PC-9 (cell line): ENCODE measurements around the gene CCDC137.

Experiments
- EZH2 ChIP-seq: fragments of 200-600 bp; sonication (generic); IDR thresholded peaks from 2 replicates; pipeline ENCODE4 v1.8.0; 2017; ENCODE audit warnings: antibody characterized with exemption, low read depth
- TF ChIP-seq, protein P1 (sequence below): fragments of 200-600 bp; sonication (generic); conservative IDR thresholded peaks from 2 replicates; pipeline ENCODE4 v1.6.1; 2017; ENCODE audit warnings: mixed run types, antibody characterized with exemption, mild to moderate bottlenecking, moderate library complexity

DNA sequence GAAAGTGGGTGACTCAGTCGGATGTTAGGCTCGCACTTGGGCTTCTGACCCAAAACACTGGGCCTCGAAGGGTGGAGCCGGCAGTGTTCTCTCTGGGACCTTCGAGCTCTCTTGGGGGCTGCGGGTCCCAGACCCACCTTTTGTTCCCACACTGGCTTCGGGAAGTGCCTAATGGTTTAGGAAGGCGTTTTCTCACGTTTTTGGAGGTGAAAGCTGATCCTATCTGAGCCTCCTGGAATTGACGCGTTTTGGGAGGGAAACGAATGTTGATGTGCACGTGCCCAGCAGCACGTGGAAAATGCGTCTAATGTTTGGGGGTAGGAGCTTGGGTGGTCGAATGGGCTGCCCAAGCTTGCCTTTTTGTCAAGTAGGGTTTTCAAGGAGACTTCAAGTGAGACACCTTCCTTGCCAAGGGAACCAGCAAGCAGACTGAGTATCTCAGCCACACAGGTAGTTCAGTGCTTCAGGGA, 17.9 kb downstream of the CCDC137 start:
- TF ChIP-seq EZH2: no peak
- TF ChIP-seq, protein P1, sequence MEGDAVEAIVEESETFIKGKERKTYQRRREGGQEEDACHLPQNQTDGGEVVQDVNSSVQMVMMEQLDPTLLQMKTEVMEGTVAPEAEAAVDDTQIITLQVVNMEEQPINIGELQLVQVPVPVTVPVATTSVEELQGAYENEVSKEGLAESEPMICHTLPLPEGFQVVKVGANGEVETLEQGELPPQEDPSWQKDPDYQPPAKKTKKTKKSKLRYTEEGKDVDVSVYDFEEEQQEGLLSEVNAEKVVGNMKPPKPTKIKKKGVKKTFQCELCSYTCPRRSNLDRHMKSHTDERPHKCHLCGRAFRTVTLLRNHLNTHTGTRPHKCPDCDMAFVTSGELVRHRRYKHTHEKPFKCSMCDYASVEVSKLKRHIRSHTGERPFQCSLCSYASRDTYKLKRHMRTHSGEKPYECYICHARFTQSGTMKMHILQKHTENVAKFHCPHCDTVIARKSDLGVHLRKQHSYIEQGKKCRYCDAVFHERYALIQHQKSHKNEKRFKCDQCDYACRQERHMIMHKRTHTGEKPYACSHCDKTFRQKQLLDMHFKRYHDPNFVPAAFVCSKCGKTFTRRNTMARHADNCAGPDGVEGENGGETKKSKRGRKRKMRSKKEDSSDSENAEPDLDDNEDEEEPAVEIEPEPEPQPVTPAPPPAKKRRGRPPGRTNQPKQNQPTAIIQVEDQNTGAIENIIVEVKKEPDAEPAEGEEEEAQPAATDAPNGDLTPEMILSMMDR: no peak
